Lung (tissue), 12 donors: Measurements from ENCODE around the gene BCL11A. TPM values are rescaled to one million over a fixed set of nuclear protein-coding genes. Genes with fewer than 3 reads are reported as not detected.

Source experiments
- ATAC-seq: fragments of 200-7000 bp; cut with Tn5 transposase; one replicate; pipeline ENCODE4 v1.9.1; 2020; ENCODE audit warnings: moderate number of reproducible peaks; ENCODE audit not compliant: insufficient read depth, low FRiP score
- DNase-seq, 3 donors: peaks; one replicate each; pipeline ENCODE4 v3.0.0-alpha.2; 2013 to 2017
- H3K27ac ChIP-seq, 2 donors: one replicate each; pipeline ENCODE4 v1.5.1; 2013; ENCODE audit warnings: mild to moderate bottlenecking in 2 of 2, moderate library complexity in 2 of 2, control low read depth in 1 of 2, inconsistent platforms in 1 of 2, low read depth in 1 of 2, low read length in 1 of 2
- H3K27me3 ChIP-seq, 3 donors: one replicate each; pipeline ENCODE4 v1.5.1; 2013; ENCODE audit warnings: low read length in 2 of 3; ENCODE audit not compliant: control insufficient read depth in 3 of 3, insufficient read depth in 3 of 3
- H3K36me3 ChIP-seq, 4 donors: one replicate each; pipeline ENCODE4 v1.5.1; 2013; ENCODE audit warnings: low read length in 4 of 4, mild to moderate bottlenecking in 1 of 4, moderate library complexity in 1 of 4; ENCODE audit not compliant: control insufficient read depth in 4 of 4, insufficient read depth in 4 of 4
- H3K4me1 ChIP-seq, 5 donors: one replicate each; pipeline ENCODE4 v1.5.1; 2013; ENCODE audit warnings: low read length in 5 of 5, mild to moderate bottlenecking in 2 of 5, moderate library complexity in 1 of 5; ENCODE audit not compliant: control insufficient read depth in 5 of 5, insufficient read depth in 5 of 5
- H3K4me3 ChIP-seq: one replicate; pipeline ENCODE4 v1.5.1; 2013; ENCODE audit warnings: mild to moderate bottlenecking, control low read depth, moderate library complexity
- H3K9ac ChIP-seq, 2 donors: one replicate each; pipeline ENCODE4 v1.5.1; 2013; ENCODE audit warnings: low read length in 2 of 2, control low read depth in 1 of 2; ENCODE audit not compliant: insufficient read depth in 1 of 2
- H3K9me3 ChIP-seq, 4 donors: one replicate each; pipeline ENCODE4 v1.5.1; 2013; ENCODE audit warnings: low read length in 3 of 4, mild to moderate bottlenecking in 1 of 4, moderate library complexity in 1 of 4; ENCODE audit not compliant: control insufficient read depth in 4 of 4, insufficient read depth in 3 of 4
- CTCF ChIP-seq: IDR thresholded peaks from 2 replicates; pipeline ENCODE4 v1.5.1; 2012; ENCODE audit warnings: mild to moderate bottlenecking; ENCODE audit errors: control extremely low read depth, extremely low read depth
- WGBS, 2 donors: extraction: QIAGEN DNeasy Blood & Tissue Kit; methylation state at CpG; one replicate each; pipeline ENCODE4 v1.1.7; 2013; 5-methylcytosine and 5-hydroxymethylcytosine counted together
- polyA plus RNA-seq, 2 donors: library from polyadenylated mRNA; stranded (reverse); fragments of 200-250 nt; gene quantifications; one replicate each; pipeline ENCODE4 v1.2.1, GENCODE V29; 2013
- total RNA-seq, 2 donors: library from RNA; depleted of rRNA in 1 of 2; stranded (reverse); fragments of >200 nt in 1 of 2; gene quantifications; one replicate each; pipeline ENCODE4 v1.2.1, GENCODE V29; 2014 to 2021
- donor health status: control.
- donor health status: control.
- donor health status: Bipolar disorder and iron deficiency.
- donor health status: healthy.
- donor health status: DM: yes; HTN: yes; CAD: no.

Gene BCL11A
- total and polyA plus RNA-seq, 4 donors, result 1.5 to 21.1 (median 4.7) TPM

- WGBS, 2 donors, result 75 to 85% methylated on average over 4 of the region's 4 CpGs
- H3K4me1 ChIP-seq, result peaks cover 0 to 13% (median 0%) of the 10 kb centered on the region in 5 donors
- DNase-seq, result no peak
- no peak overlapping the region for H3K4me3 ChIP-seq
- H3K27me3 ChIP-seq, result no peaks in the 10 kb centered on the region
- no peak overlapping the region for H3K9ac ChIP-seq
- no peak for ATAC-seq
- no peak overlapping the region for H3K27ac ChIP-seq
- no peaks in the 10 kb centered on the region for H3K9me3 ChIP-seq
- no peaks in the 10 kb centered on the region for H3K36me3 ChIP-seq
- no peak for TF ChIP-seq CTCF
Measured at GRCh38 chr2:60493804-60494387, 59.6 kb downstream of the BCL11A start.

- no peak overlapping the region for H3K9ac ChIP-seq
- WGBS, 2 donors, result 90 to 95% methylated on average over 4 of the region's 4 CpGs
- H3K4me3 ChIP-seq, result no peak overlapping the region
- no peaks in the 10 kb centered on the region for H3K36me3 ChIP-seq
- H3K4me1 ChIP-seq, result peaks cover 0 to 9% (median 0%) of the 10 kb centered on the region in 5 donors
- ATAC-seq (no peak), DNase-seq (no peak)
- TF ChIP-seq CTCF, result no peak
- H3K9me3 ChIP-seq, result no peaks in the 10 kb centered on the region
- no peaks in the 10 kb centered on the region for H3K27me3 ChIP-seq
- H3K27ac ChIP-seq, result no peak overlapping the region
Measured at GRCh38 chr2:60492548-60492947, 60.9 kb downstream of the BCL11A start.

GRCh38 chr2:60490848-60491247 is 62.6 kb downstream of the BCL11A start:
- ATAC-seq, result no peak
- 46 to 69% methylated on average over 4 of the region's 4 CpGs for WGBS, 2 donors

More at GRCh38 chr2:60490848-60491247, 62.6 kb downstream of the BCL11A start:
- Histone ChIP-seq H3K9me3 (no peaks in the 10 kb centered on the region), H3K27ac (no peak overlapping the region), H3K4me3 (no peak overlapping the region), H3K36me3 (no peaks in the 10 kb centered on the region), H3K9ac (no peak overlapping the region), H3K4me1 (peaks cover 0 to 9% (median 0%) of the 10 kb centered on the region in 5 donors), H3K27me3 (no peaks in the 10 kb centered on the region)
- no peak for TF ChIP-seq CTCF
- DNase-seq, result no peak
